HG02852 (cell line): Measurements from ENCODE around the gene MAD2L1.

Source experiments
- ATAC-seq: cut with Tn5 transposase; IDR thresholded peaks from one replicate; pipeline ENCODE4 v1.9.1; 2021; ENCODE audit warnings: mild to moderate bottlenecking, moderate library complexity; ENCODE audit not compliant: unreplicated experiment

MAD2L1 gene

GRCh38 chr4:120062663-120063195 lies 3.9 kb downstream of the MAD2L1 start:
- no peak for ATAC-seq

DNA sequence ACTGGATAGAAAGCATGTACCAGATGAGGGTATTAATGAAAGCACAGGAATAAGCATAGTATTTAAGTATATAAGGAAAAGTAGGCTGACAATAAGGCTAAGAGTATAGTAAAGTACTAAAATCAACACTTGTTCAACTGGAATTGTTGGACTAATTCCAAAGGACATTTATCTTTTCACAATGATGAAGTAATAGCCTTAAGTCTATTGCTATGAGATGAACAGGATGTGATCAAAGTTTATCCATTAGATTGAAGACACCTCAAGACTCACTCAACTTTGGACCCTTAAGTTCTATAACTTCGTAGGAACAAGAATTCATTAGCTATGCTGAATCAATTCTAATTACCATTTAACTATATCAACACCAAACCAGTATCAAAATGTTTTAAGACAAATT lies 7.6 kb downstream of the MAD2L1 start:
- ATAC-seq: no peak

DNA sequence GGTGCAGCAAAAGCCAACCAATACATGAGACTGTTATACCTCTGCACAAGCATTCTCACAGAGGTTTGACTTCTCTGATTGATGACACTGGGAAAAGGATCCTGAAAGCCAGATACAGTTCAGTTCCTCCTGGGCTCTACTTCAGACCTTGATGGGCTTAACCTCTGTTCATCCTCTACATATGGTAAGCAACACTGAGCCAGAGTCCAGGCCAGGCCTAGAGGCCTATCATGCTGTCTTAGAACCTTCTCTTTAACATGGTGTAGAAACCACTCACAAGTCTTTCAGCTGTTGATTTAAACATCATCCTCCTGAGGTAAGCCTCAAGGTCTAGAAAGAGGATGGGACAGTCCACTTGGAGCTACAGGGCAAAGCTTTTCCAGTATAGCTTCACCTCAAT lies 9.2 kb downstream of the MAD2L1 start:
- ATAC-seq: no peak

- no peak for ATAC-seq
Observed at GRCh38 chr4:120056246-120056645, 10.4 kb downstream of the MAD2L1 start.

DNA sequence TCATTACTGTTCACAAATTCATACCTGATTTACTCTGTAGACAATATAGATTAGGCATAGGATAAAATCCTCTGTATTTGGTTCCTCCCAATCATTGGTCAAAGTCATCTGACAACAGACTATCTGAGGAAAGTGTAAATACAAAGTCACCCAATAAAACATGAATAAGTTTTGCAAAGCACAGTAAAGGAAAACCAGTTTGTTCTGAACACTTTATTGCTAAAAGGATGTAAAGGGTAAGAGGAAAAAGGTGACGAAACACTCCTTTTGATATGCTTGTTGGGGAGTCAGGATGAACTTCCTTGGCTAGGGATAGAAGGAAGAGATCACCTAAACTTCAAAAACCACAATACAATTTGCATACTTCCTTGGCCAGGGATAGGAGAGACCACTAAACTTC lies 10.9 kb downstream of the MAD2L1 start:
- ATAC-seq: no peak

GRCh38 chr4:120055162-120055561 lies 11.5 kb downstream of the MAD2L1 start:
- no peak for ATAC-seq

DNA sequence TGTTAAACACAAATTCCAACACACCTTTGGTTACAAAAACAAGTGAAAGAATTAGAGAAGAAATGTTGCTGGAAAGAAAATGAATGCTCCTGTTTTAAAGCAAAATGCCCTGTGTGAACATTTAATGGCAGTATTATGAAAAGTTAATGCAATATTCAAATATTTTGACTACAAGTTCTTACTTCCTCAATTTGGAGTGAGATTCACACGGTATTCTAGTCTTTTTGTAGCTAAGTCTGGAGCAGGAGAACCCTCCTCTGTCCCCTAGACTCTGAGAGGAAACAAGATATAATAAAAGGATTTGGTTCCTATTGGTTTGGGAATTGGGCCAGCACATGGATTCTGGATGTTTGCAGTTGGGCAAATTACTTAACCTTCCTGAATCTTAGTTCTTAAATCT lies 12.7 kb downstream of the MAD2L1 start:
- peak; percentile 55 for ATAC-seq

- no peak for ATAC-seq
Observed at GRCh38 chr4:120052856-120053255, 13.8 kb downstream of the MAD2L1 start.

- no peak for ATAC-seq
Observed at GRCh38 chr4:120051253-120051652, 15.4 kb downstream of the MAD2L1 start.

DNA sequence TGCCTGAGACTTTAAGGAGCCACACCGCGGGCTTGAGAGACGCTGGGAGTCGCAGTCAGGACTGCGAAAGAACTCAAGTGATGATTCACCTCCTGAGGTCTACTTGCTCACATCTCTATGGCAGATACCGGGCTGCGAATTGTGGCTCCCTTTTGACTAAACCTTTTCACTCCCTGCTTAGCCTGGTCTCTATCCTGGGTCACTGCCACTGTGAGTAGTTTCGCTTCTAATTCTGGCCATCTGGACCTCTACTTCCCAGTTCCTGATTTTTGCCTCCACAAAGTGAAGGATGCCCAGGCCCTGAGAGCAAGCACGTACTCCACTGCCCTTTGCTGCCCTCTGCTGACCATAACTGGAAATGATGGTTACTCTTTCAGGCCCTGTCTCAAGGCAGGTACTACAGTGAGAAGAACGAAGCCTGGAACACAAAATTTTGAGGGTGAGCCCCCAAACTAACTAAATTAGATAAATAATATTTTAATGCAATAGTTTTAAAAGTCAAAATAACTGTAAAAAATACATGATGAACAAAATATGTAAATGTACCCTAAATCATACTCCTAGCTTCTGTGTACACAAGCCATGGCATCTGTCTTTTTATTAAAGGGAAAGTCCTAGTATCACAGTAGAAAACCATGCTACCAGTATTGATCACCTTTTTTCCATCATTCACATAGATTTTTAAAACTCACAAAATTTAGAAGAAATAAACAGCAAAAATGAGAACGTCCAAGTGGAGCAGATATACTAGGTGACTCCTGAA lies 16.7 kb downstream of the MAD2L1 start:
- peak; percentile 92 for ATAC-seq

DNA sequence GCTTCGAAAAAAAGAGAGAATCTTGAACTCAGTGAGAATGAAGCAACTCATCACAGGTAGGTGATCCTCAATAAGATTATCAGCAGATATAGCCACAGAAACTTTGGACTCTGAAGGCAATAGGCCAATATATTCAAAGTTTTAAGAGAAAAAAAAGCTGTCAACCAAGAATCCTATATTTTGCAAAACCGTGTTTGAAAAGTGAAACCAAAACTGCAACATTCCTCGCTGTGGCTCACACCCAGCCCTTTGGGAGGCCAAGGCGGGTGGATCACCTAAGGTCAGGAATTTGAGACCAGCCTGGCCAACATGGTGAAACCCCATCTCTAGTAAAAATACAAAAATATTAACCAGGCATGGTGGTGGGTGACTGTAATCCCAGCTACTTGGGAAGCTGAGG lies 22.8 kb downstream of the MAD2L1 start:
- no peak for ATAC-seq

DNA sequence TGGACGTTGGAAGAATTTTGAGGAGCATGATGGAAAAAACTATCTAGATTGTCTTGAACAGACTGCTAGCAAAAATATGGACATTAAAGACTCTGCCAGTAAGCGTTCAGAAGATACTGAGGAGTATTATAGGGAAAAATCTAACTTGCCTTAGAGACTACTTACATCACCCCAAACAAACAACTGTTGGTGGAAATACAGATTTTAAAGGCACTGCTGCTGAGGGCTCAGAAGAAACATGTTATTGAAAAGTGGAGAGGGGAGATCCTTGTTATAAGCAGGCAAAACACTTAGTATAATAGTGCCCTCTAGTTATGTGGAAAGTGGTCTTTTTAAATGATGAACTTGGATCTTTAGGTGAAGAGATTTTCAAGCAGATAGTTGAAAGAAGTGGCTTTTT lies 29.2 kb downstream of the MAD2L1 start:
- no peak for ATAC-seq

DNA sequence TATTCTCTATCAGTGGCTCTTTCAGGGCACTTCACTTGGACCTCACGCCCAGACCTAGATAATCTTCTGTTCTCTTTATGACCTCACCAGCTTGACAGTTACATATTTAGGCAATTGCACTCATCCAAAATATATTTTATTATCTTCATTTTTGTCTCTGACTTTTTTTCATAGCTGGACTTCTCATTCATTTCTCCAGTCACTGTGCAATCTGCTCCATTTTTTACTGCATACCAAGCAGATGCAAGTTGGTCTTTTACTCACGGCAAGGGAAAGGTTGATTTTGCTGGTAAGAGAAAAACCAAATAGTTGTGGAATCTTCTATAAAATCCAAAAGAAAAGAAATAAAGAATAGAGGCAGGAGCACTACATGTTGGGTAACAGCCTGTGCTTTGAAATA lies 31.7 kb downstream of the MAD2L1 start:
- ATAC-seq: no peak

DNA sequence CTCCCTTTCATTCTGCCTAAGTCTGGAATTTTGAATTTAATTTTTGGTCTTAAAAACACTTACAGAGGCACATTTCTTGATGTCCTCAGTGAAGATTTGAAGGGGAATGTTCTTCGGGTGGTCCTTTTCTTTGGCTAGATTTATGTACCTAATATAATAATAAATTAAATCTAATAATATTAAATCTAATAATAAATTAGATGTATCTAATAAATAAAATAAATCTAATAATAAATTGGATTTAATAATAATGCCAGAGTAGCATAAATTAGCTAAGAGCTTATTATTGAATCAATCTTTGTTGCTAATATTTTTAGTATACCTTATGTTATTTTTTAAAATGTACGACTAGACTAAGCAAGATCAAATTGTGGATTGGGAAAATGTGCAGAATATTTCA lies 39.8 kb downstream of the MAD2L1 start:
- ATAC-seq: no peak

DNA sequence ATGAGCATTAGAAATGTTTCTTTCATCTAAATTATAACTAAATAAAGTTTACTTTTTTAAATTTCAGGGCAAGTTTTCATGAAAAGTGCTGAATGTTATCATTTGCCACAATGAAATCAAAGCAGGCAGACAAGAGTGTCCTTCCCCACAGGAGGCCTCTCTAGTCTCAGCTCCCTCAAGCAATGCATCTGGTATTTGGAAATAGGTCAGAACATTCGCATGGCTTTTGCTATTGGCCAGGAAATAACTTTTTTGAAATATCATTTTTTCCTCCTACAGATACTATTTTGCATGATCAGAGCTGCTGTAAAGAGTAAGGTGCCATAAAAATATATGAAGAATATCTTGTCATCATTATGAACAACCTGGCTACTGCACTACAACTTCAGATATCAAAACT lies 41.1 kb downstream of the MAD2L1 start:
- no peak for ATAC-seq

DNA sequence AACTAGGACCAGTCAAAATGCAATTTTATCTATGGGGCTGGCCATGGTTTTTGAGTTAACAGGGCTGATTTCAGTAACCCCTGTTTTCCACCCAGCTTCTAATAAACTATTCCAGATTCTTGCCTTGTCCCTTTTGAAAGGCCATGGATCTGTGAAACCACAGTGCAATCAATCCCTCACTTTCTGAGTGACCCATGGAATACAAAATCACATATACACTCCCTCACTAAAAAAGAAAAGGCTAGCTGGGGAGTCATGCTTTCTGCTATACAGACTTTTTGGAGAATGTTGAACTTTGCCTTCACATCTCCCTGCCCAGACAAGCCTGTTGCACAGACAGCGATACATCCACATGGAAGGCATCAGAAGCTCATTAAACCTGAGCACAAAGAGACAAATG lies 47.9 kb downstream of the MAD2L1 start:
- ATAC-seq: no peak

DNA sequence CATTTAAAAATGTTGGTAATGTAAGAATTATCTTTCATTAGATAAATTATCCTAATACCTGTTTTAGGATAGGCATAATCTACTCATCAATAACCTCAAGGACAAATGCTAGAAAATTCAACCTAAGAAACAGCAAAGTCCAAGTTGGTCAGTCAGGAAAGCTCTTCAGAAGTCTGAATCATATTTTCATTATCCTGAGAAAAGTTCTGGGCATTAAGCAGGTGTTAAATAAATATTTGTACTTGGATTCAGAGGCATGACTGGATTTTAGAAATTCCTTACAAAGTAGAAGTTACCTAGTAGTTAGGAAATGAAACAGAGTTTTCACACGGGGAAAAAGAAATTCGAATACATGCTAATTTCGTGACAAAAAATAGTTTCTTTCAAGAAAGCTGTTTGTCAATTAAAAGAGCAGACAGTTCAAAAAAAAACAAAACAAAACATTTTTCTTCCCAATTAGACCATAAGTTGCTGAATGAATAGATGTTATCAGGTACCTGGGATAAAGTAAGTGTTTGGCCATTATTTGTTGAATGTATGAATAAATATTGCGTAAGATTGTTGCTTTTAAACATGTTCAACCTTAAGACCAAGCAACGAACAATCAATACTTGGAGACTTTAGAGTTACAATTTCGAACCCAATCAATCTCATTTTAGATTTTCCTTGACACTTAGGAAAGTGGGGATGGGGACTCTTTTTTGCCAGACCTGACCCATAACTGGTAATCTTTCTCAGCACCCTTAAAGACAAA lies 48.5 kb downstream of the MAD2L1 start:
- ATAC-seq: no peak

- ATAC-seq: no peak
Observed at GRCh38 chr4:120011725-120012124, 54.9 kb downstream of the MAD2L1 start.

- no peak for ATAC-seq
Observed at GRCh38 chr4:120010646-120011045, 56.0 kb downstream of the MAD2L1 start.

- ATAC-seq: no peak
Observed at GRCh38 chr4:120009731-120010130, 56.9 kb downstream of the MAD2L1 start.

- no peak for ATAC-seq
Observed at GRCh38 chr4:120008957-120009356, 57.7 kb downstream of the MAD2L1 start.

DNA sequence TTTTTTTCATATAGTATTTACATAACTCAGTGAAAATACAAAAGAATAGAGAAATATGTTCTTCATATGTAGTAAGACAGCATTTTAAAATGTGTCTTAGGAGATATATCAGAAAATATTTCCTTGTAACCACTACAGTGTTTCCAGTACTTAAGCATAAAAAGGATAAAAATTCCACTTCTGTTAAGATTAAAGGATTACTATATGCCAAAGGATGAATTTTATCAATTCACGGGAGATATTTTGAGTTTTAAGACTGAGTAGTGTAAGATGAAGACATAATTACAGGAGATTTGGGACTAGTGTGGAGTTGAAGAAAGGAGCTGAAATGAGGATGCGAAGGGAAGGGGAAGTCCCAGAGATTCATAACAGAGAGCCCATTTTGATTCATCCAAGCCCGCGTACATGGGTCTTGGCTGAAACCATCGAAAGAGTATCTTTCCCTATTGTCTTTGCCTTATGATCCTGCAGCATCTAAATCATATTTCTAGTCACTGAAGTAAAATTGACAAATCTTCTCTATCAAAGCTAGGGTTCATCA lies 58.7 kb downstream of the MAD2L1 start:
- peak; percentile 43 for ATAC-seq
